Pons (tissue), 1 donor: ENCODE measurements around the gene ATF7.

ENCODE experiments used
- DNase-seq: peaks from one replicate; pipeline ENCODE4 v3.0.0-alpha.2; 2016; ENCODE audit warnings: low spot score

The ATF7 gene

DNA sequence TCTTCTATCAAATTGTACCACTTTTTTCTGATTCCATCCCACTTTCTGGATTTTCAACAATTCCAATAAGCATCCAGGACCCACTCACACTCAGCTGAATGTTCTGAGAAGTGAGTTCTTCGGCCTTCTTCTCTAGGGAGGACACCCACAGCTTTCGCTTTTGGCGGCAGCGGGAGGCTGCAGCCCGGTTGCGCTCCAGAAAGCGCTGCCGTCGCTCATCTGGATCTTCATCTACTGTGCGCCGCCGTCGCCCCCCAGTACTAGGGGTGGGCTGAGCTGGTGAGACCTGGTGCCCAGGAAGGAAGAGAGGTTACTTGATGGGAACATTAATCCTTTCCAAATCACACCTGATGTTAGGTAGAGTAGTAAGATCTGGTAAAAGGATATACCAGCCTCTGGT lies 101.7 kb downstream of the ATF7 start:
- no peak for DNase-seq

DNA sequence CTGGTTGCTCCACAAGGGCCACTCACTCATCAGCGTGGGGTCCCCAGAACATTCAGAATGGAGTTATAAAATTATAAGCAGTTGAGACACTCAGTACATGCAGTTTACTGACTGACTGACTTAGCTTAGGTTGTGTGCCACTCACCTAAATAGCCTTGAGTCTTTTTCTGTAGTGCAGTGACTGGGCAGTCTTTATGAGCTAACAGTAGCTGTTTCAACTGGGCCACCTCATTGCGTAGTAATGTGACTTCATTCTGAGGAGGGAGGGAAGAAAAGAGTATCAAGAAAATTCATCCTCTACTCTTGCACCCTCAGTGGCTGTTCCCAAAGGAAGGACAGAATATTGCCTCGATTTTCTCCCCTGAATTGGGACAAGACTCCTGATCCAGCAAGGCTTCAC lies 103.1 kb downstream of the ATF7 start:
- DNase-seq = no peak

DNA sequence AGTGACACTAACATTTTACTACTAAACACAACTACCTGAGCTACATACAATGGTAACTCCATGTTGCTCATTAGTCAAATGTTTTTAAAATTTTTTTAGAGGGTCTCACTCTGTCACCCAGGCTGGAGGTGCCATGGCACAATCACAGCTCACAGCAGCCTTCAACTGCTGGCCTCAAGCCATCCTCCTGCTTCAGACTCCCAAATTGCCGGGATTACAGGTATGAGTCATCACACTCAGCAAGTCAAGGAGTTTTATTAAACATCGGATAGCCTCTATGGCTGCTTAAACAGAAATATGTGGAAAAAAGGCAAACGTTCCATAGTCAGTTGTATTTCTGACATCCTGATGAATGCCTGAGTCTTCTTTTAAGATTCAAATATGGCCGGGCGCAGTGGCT lies 107.8 kb downstream of the ATF7 start:
- no peak for DNase-seq

DNA sequence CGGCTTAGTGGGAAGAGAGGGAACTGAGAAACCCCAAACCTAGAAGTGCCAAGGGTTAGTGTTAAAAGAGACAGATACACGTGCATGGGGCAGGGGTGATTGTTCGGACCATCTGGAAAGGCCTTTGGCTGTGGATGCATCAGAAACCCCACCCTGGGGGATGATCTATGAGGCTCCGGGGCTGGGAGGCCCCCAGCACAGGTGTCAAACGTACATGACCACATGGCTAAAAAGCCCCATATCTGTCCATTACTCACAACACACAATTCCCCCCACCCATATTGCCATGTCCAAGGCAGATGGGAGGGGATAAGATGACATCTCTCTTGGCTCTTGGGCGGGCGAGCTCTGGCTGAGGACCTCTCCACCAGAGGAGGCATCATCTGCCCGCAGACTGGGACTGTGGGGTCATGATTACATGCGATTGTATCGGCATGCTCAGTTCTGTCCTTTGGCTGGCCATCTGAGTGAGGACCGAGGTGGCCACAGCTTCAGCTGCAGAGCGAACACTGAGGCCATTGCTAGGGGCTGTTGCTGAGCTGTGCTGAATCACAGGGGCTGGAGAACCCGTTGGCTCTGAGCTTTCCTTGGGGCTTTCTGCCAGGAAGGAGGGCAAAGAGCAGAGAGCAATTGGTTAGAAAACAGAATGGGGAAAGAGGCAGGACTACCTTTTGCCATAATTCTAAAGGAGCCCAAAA lies 109.3 kb downstream of the ATF7 start:
- no peak for DNase-seq

GRCh38 chr12:53515291-53515680 lies 110.9 kb downstream of the ATF7 start:
- DNase-seq = no peak

DNA sequence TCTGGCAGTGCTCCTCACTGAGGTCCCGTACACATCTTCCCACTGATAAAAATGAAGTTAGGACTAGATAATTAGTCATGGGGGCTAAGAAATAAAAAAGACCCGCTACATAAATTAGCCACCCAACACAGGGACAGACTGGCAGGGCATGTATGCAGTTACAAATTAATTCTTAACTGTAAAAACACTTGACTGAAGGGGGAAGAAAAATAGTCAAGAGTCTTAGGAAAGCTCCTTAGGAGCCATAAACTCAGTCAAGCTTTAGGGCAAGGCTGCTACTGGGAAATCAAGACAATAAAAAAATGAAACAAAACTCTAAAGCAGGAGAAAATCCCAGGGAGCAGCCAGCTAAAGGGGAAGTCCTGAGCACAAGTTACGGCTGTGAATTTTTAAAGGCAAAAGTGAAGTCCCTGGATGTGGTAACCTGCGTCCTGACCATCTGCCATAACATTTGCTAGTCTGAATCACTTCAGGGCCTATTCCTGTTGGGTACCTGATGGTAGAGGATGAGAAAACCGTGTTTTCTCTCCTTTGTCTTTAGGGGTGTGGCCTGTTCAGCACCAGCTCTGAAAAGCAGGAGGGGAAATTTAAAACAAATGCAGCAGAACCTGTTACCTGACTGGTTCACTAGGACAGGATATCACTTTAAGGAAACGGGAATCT lies 111.4 kb downstream of the ATF7 start:
- DNase-seq = no peak

- DNase-seq = no peak
Observed at GRCh38 chr12:53513712-53514410, 112.3 kb downstream of the ATF7 start.

DNA sequence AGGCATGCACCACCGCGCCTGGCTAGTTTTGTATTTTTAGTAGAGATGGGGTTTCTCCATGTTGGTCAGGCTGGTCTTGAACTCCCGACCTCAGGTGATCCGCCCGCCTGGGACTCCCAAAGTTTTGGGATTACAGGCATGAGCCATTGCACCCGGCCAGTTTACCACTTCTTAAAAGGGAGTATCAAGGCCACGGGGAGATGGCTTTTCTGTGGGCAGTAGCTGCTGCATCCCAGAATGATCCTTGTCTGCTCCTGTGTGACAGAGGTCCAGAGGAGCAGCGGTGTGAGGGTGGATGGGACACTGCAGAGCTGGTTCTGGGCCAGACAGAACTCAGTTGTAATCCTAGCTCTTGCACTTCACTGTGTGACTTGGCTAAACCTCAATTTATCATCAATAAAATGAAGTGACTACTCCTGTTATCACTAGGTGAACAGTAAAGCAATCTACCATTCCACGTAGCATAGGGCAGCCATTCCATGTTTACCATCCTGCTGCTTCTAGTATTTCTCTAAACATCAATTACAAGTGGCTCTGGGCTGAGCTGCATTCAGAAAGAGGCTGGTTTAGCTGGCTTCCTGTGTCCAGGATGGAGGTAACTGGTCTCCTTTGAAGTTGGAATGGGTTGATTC lies 115.9 kb downstream of the ATF7 start:
- no peak for DNase-seq

- DNase-seq = peak; percentile 90
Observed at GRCh38 chr12:53508534-53509170, 117.5 kb downstream of the ATF7 start.

GRCh38 chr12:53507603-53507885 lies 118.6 kb downstream of the ATF7 start:
- no peak for DNase-seq

DNA sequence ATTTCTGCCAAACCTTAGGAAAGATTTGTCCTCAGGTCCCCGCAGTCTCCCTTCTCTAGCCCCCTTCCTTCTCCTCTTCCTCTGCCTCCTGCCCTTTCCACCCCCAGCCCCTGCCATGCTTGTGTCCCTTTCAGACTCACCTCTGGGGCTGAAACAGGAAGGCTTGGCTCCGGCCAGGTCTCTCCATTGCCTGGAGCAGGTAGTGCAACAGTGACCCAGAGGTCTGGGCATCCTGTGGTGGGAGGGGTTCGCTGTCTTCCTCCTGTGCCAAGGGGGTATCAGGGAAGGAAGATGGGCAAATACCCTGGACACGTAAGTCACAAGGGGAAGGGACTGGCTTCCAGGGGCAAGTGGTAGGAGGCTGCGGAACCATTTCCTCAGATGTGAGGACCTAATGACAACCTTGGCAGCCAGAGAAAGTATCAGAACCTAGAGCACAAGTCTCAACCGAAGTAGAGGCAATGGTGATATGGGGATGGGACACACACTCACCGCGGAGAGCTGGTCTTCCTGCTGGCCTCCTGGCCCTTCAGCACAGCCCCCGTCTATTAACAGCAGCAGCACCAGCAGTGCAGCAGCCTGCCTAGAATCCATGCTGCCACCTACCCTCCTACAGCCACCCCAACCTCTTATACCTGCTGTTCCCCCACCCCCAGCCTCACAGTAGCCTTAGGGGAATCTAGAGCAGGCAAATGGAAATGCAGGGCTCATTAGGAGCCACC lies 119.1 kb downstream of the ATF7 start, which contains the start of gene NPFF:
Gene NPFF, minus strand, starts transcription at position 604 of the 722 bp plus-strand sequence. Its CDS starts 10 bp downstream, at position 594.
- no peak for DNase-seq

DNA sequence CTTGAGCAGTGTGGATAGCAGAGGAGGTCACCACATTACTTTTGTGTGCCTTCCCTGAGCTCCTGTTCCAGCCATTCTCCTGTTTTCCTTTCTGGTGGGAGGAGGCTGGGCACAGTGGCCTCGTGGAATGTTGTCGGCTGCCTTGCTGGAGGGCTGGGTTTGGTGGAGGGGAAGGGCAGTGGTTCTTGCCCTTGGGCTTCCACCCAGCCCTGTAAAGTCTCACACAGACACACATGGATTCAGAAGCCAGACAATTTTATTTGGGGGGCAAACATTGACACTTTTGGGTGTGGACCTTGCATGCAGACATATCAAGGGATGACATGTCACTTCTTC lies 119.8 kb downstream of the ATF7 start:
- DNase-seq = no peak

GRCh38 chr12:53505555-53506449 lies 120.4 kb downstream of the ATF7 start:
- no peak for DNase-seq

DNA sequence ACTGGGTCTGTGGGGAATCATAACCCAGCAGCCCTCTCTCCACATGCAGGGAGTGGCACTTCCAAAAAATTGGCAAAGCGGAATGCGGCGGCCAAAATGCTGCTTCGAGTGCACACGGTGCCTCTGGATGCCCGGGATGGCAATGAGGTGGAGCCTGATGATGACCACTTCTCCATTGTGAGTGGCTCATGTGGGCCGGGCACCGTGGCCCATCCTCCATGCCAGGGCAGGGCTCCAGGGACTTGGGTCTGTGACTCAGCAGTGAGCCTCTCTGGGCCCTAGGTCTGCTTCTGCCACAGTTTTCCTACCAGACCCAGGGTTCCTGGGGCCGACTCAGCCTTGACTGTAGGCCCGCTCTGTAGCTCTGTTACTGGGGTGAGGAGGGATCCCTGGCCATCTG lies 121.1 kb downstream of the ATF7 start:
- no peak for DNase-seq

GRCh38 chr12:53504004-53504920 lies 121.9 kb downstream of the ATF7 start:
- no peak for DNase-seq

GRCh38 chr12:53502983-53503728 lies 123.0 kb downstream of the ATF7 start:
- no peak for DNase-seq

DNA sequence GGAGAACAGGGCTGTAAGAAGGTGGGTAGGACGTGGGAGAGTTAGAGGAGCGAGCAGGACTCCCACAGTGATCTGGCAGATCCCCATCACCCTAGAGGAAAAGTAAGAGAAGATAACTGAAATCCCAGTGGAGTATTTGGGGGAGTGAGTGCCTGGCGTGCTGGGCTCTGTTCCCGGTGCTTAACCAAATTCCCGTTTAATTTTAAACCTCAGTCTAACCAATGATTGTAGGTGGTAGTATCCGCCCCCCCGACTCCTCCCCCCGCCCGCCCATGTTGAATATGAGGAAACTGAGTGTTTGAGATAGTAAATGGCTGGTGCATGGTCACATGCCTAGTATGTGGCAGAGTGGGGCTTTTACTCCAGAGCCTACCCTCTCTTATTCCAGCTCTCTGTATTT lies 123.9 kb downstream of the ATF7 start:
- DNase-seq = no peak

- DNase-seq = no peak
Observed at GRCh38 chr12:53501615-53502181, 124.5 kb downstream of the ATF7 start.
